Measurements from ENCODE around the gene PTGIS. TPM values are rescaled to one million over a fixed set of nuclear protein-coding genes. Genes with fewer than 3 reads are reported as not detected.

The PTGIS gene
- total RNA-seq, 2 donors from 2014 or later: 0.56 to 2.3 TPM

DNA sequence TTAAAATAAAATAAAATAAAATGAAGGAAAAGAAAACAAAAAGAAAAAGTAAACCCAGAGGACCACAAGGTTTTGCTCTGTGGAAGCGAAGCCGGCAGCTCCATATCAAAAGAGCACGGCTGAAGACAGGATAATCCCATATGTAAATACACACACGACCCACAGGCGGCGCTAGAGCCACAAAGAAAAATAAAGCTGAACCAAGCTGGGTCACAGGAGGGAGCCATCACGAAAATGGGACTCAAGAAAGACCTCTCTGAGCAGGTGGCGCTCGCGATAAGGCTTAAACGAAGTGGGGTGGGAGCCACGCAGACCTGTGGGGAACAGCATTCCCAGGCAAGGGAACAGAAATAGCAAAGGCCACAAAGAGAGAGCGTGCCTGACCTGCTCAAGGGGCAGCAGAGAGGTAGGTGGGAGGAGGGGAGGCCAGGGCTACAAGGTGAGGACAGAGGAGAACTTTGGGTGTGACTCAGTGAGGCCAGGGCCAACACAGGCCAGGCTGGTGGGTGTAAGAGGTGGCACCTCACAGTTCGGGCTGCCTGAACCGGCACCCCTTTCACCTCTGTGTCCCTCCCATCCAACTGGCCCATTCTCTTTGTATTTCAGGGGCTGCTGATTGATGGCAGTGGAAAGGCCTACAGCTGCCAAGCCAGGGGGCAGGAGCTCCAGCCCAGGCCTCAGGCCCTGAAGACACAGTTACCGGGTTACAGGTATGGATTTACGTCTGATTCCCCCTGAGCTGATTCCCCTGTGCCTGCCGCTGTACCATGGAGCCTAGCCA, 26.0 kb downstream of the PTGIS start:
- H3K4me3 Mint-ChIP-seq: peak overlapping the region; percentile 35
- peak overlapping the region; percentile 67 for H3K27ac Mint-ChIP-seq
- H3K9me3 Mint-ChIP-seq: no peaks in the 10 kb centered on the region
- peaks cover 4% of the 10 kb centered on the region for H3K4me1 Mint-ChIP-seq
- no peaks in the 10 kb centered on the region for H3K36me3 Mint-ChIP-seq (ENCODE audit: low read depth)
- peak; percentile 74 for ATAC-seq (replicated peaks)
- no peaks in the 10 kb centered on the region for H3K27me3 Mint-ChIP-seq

DNA sequence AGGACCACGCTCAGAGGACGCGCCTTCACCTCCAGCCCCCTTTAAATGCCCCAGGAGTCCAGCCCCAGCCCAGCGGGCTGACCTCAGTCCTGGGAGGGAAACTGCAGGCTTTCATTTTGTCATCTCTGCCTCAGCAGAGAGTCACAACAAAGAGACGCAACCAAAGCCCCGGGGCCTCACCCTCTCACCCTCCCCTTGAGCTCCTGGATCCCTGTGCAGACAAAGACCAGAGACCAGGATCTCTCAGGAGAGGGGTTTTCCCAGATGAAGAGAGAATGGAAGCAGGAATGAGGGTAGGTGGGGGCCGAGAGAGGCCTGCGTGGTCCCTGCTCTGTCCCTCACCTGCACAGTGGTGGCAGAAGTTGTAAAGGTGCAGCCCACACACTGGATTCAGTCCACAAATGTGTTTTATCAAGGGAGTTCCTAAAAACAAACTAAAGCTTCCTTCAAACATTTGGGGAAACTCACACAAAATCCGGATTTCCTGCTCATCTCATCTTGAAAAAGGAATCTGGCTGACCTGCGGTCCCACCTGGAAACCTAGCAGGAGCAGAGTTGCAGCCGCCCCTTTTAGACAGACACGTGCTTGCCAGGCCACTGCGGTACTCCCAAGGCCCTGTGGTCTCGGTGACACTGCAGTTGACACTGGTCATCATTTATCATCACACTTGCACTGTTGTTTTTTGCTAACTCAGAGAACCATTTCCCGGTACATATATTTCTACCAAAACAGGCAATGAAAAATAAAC, 27.1 kb downstream of the PTGIS start:
- Mint-ChIP-seq H3K27ac (no peak overlapping the region), H3K36me3 (ENCODE audit: low read depth) (no peaks in the 10 kb centered on the region), H3K4me3 (no peak overlapping the region), H3K9me3 (no peaks in the 10 kb centered on the region), H3K27me3 (no peaks in the 10 kb centered on the region), H3K4me1 (peaks cover 4% of the 10 kb centered on the region)
- no peak for ATAC-seq (replicated peaks)

DNA sequence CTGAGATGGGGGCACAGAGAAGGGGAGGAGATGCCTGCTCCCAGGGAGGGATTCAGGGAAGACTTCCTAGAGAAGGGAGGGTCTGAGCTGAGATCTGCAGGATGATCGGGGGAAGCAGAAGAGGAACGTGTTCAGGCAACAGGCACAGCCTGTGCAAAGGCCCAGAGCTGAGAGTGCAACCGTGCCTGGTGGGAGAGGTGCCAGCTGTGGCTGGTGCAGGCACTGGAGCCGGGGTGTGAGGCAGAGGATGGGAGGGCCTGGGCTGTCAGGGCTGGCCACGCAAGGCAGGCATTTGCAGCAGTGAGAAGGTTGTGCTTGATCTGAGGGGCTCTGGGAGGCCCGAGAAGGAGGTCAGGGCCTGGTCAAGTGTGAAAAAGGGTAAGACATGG, 27.7 kb downstream of the PTGIS start:
- Mint-ChIP-seq H3K4me1 (peaks cover 6% of the 10 kb centered on the region), H3K9me3 (no peaks in the 10 kb centered on the region), H3K36me3 (ENCODE audit: low read depth) (no peaks in the 10 kb centered on the region), H3K4me3 (no peak overlapping the region), H3K27me3 (no peaks in the 10 kb centered on the region), H3K27ac (no peak overlapping the region)
- no peak for ATAC-seq (replicated peaks)

DNA sequence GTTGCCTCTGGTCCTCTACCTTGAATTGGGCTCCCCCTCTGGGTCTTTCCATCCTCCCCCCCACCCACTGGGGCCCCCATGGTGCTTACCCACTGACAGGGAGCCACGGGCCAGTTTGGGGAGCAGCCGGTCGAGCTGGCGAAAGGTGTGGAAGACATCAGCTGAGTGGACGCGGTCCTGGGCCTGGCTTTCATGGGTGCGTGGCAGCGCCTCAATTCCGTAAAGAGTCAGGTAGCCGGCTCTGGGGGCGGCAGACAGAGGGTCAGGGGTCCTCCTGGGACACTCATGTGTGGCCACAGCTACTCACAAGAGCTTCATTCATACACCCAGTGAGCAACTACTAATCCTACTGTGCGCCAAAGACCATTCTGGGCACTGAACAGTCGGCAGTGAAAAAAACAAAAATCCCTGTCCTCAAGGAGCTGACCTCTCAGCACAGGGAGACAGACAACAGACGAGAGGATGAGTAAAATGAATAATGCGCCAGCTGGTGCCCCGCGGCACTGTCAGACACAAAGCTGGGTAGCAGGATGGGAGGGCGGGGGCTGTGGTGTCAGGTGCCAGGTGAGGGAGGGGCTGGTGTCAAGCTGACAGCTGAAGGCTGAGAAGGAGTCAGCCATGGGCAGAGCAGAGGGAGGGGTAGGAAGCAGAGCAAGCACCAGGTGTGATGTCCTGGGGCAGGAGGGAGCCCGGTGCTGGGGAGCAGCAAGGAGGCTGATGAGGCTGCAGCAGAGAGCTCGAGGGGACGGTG, 28.3 kb downstream of the PTGIS start:
- H3K4me1 Mint-ChIP-seq: peaks cover 10% of the 10 kb centered on the region
- no peak for ATAC-seq (replicated peaks)
- H3K27me3 Mint-ChIP-seq: no peaks in the 10 kb centered on the region
- no peaks in the 10 kb centered on the region for H3K36me3 Mint-ChIP-seq (ENCODE audit: low read depth)
- H3K9me3 Mint-ChIP-seq: no peaks in the 10 kb centered on the region
- no peak overlapping the region for H3K27ac Mint-ChIP-seq
- H3K4me3 Mint-ChIP-seq: no peak overlapping the region

DNA sequence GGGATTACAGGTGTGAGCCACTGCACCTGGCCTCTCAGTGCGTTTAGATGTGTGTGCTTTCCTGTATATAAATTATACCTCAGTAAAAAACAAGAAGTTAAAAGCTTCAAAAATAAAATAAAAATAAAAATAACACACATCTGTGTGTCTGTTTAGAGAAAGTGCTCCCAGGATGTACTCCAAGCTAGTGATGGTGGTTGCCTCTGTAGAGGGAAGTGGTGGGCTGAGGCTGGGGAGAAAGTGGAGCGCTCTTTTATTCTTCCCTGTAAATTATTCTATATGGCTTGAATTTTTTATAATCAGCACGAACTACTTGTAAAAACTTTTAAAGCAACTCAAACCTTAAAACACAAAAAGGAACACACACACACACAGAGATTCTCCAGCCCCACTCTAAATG, 29.0 kb downstream of the PTGIS start:
- ATAC-seq (replicated peaks): no peak
- Mint-ChIP-seq H3K9me3 (no peaks in the 10 kb centered on the region), H3K36me3 (ENCODE audit: low read depth) (no peaks in the 10 kb centered on the region), H3K27ac (no peak overlapping the region), H3K27me3 (no peaks in the 10 kb centered on the region), H3K4me3 (no peak overlapping the region), H3K4me1 (peaks cover 14% of the 10 kb centered on the region)

DNA sequence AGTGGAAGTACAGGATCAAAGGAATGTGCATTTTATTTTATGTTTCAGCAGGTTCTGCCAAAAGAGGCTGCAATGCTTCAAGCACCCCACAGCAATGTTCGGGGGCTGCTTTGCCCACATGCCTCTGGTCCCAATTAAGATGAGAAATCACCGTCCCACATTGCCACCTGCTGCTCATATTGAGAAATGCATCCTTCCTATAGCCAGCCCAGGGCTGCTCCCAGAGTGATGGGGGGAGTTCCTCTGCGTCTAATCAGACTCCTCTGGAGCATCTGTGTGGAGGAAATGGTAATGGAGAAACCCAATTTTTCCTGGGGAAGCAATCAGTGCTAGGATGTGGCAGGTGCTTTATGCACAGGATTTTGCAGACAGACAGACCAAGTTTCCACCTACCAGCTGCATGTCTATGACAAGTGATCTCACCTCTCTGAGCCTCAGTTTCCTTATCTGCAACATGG, 33.7 kb downstream of the PTGIS start:
- Mint-ChIP-seq H3K4me1 (peaks cover 10% of the 10 kb centered on the region), H3K9me3 (no peaks in the 10 kb centered on the region), H3K27me3 (no peaks in the 10 kb centered on the region), H3K36me3 (ENCODE audit: low read depth) (no peaks in the 10 kb centered on the region), H3K27ac (peak overlapping the region; percentile 76), H3K4me3 (peak overlapping the region; percentile 27)
- ATAC-seq (replicated peaks): peak; percentile 48

DNA sequence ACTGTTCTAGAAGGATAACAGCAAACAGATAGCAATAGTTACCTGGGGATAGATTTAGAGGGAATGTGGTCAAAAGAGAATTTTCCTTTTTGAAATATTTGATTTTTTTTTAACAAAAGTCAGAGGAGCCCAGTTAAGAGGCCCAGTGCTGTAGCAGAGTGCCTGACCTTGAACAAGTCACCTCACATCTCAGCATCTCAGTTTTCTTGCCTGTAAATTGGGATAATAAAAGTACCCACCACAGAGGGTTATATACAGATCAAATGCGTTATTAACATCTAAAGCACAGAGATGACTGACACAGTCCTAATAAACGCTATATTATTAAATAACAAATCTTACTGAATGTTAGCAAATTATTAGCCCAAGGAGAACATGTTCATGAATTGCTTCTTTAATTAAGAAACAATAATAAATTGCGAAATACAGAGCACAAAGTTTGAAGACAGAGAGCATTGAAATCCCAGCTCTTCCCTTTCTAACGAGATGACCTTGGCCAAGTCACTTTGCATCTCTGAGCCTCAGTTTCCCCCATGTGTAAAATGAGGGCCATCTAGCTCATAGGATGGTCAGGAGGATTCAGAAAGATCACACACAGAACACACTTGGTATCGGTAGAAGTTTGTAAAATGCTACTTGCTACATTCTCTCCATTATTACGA, 35.5 kb downstream of the PTGIS start:
- Mint-ChIP-seq H3K4me1 (peaks cover 10% of the 10 kb centered on the region), H3K27ac (no peak overlapping the region), H3K27me3 (no peaks in the 10 kb centered on the region), H3K9me3 (no peaks in the 10 kb centered on the region), H3K4me3 (no peak overlapping the region), H3K36me3 (ENCODE audit: low read depth) (no peaks in the 10 kb centered on the region)
- ATAC-seq (replicated peaks): no peak

DNA sequence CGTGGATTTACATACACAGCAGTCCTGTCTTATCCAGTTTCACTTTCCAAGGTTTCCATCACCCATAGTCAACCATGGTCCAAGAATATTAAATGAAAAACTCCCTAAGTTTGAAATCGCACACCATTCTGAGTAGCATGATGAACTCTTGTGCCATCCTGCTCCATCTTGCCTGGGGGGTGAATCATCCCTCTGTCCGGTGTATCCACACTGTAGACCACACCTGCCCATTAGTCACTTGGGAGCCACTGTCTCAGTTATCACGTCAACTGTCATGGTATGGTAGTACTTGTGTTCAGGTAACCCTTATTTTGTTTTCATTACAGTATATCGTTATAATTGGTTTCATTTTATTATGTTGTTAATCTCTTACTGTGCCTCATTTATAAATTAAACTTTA, 38.5 kb downstream of the PTGIS start:
- no peak for ATAC-seq (replicated peaks)
- H3K4me1 Mint-ChIP-seq: peaks cover 4% of the 10 kb centered on the region
- no peaks in the 10 kb centered on the region for H3K27me3 Mint-ChIP-seq
- H3K36me3 Mint-ChIP-seq (ENCODE audit: low read depth): no peaks in the 10 kb centered on the region
- H3K4me3 Mint-ChIP-seq: no peak overlapping the region
- H3K9me3 Mint-ChIP-seq: no peaks in the 10 kb centered on the region
- no peak overlapping the region for H3K27ac Mint-ChIP-seq

DNA sequence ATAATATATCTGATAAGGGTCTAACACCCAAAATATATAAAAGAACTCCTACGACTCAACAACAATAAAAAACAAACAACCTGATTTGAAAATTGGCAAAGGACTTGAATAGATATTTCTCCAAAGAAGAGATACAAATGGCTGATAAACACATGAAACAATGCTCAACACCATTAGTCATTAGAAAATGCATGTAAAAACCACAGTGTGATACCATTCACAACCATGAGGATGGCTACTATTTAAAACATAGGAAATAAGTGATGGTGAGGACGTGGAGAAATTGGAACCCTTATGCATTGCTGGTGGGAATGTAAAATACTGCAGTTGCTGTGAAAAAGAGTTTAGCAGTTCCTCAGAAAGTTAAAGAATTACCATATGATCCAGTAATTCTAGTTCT, 41.4 kb downstream of the PTGIS start:
- Mint-ChIP-seq H3K4me1 (no peaks in the 10 kb centered on the region), H3K36me3 (ENCODE audit: low read depth) (no peaks in the 10 kb centered on the region), H3K27me3 (peaks cover 11% of the 10 kb centered on the region), H3K9me3 (no peaks in the 10 kb centered on the region), H3K27ac (no peak overlapping the region), H3K4me3 (no peak overlapping the region)
- ATAC-seq (replicated peaks): no peak

DNA sequence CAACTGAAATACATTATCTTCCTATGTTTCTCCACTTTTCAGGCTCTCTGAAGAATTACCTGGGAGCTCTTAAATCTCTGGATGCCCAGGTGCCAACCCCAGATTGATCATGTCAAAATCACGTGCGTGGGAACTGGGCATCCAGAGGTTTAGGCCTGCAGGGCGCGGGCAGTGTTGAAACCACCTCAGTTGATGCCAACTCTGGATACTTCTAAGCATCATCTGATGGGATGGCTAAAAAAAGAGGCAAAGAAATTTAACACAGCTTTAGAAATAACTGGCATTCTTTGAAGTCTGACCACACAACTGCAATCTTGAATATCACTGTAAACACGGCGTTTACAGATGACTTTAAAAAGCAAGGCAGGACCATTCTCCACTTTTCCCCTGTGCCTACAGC, 41.9 kb downstream of the PTGIS start:
- no peaks in the 10 kb centered on the region for H3K4me1 Mint-ChIP-seq
- H3K36me3 Mint-ChIP-seq (ENCODE audit: low read depth): no peaks in the 10 kb centered on the region
- peaks cover 11% of the 10 kb centered on the region for H3K27me3 Mint-ChIP-seq
- H3K4me3 Mint-ChIP-seq: no peak overlapping the region
- no peak for ATAC-seq (replicated peaks)
- H3K27ac Mint-ChIP-seq: no peak overlapping the region
- H3K9me3 Mint-ChIP-seq: no peaks in the 10 kb centered on the region

DNA sequence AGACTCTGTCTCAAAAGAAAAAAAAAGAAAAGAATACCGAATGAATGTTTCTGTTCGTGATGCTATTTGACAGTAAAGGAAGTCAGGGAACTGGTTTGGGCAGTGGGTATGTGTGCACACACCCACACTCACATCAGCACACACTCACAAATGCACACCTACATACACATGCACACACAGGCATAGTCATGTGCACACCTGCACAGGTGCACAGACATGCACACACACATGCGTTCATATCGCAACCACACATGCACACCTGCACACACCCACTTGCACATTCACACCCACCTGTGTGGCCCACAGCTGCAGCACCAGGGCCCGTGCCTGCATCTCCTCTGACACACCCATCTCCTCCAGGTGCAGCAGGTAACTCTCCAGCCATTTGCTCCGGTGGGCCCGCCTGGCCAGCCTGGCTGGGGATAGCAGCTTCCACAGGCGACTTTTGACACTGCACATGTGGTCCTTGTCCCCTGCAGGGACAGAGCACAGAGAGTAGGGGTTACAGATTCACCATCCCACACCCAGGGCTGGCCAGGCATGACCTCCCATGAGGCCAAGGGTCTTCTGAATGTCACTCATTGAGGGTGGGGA, 44.1 kb downstream of the PTGIS start:
- H3K27me3 Mint-ChIP-seq: peaks cover 21% of the 10 kb centered on the region
- ATAC-seq (replicated peaks): no peak
- H3K9me3 Mint-ChIP-seq: no peaks in the 10 kb centered on the region
- no peak overlapping the region for H3K4me3 Mint-ChIP-seq
- no peaks in the 10 kb centered on the region for H3K36me3 Mint-ChIP-seq (ENCODE audit: low read depth)
- H3K4me1 Mint-ChIP-seq: no peaks in the 10 kb centered on the region
- H3K27ac Mint-ChIP-seq: no peak overlapping the region

DNA sequence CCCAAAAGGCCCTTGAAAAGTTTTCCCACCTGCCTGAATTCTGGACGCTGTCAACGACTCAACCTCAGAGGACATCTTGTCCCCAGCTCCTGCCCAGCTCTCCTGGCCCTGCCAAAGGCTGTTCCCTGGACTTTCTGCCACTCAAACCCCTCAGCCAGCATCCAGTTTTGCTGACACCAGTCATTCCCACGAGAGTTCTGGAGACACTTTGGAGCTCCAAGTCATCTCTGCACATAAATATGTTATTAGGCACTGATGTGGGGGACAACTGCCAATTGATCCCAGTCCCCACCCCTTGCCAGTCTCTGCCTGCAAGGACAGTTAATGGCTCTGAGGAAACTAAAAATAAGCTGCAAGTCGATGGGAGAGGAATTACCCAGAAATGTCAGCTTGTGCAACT, 46.6 kb downstream of the PTGIS start:
- no peaks in the 10 kb centered on the region for H3K9me3 Mint-ChIP-seq
- peaks cover 26% of the 10 kb centered on the region for H3K27me3 Mint-ChIP-seq
- ATAC-seq (replicated peaks): no peak
- H3K36me3 Mint-ChIP-seq (ENCODE audit: low read depth): no peaks in the 10 kb centered on the region
- H3K4me1 Mint-ChIP-seq: no peaks in the 10 kb centered on the region
- H3K4me3 Mint-ChIP-seq: no peak overlapping the region
- no peak overlapping the region for H3K27ac Mint-ChIP-seq

DNA sequence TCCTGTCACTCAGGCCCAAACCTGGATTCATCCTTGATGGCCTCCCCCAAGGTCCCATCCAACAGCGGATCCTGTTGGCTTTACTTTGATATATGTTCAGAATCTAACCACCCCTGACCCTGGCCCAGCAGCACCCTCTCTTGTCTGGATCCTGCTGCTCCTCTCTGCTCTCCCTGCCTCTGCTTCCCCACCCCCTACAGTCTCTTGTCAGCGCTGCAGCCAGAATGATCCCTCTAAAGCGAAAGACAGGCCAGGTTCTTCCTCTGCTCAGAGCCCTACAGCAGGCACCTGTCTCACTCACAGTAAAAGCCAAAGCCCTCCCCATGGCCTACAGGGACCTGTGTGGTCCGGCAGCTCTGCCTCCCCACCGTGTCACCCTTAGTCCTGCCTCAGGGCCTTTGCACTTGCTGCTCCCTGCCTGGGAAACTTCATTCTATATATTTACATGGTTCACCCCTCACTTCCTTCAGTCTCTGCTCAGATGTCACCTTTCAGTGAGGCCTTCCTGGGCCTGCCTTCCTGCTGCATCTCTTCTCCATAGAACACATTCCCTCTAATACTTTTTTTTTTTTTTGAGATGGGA, 48.1 kb downstream of the PTGIS start:
- no peaks in the 10 kb centered on the region for H3K4me1 Mint-ChIP-seq
- no peak overlapping the region for H3K27ac Mint-ChIP-seq
- H3K4me3 Mint-ChIP-seq: no peak overlapping the region
- no peaks in the 10 kb centered on the region for H3K9me3 Mint-ChIP-seq
- H3K27me3 Mint-ChIP-seq: peaks cover 30% of the 10 kb centered on the region
- H3K36me3 Mint-ChIP-seq (ENCODE audit: low read depth): no peaks in the 10 kb centered on the region
- ATAC-seq (replicated peaks): no peak

Measured in activated T-helper 17 cell treated with anti-CD3 and anti-CD28 coated beads, Interleukin-2, amount 50 U/mL, for 72 hours (primary cell).